GM18861 (cell line): ENCODE results near the gene MTHFD2L.
"Not testable (repeated sequence)": the region's sequence is repeated elsewhere in the genome, so short reads cannot be mapped to it uniquely, and the experiment has no call there.

ENCODE experiments used
- ATAC-seq: cut with Tn5 transposase; IDR thresholded peaks from one replicate; pipeline ENCODE4 v1.9.1; 2021; ENCODE audit not compliant: unreplicated experiment

The MTHFD2L gene

DNA sequence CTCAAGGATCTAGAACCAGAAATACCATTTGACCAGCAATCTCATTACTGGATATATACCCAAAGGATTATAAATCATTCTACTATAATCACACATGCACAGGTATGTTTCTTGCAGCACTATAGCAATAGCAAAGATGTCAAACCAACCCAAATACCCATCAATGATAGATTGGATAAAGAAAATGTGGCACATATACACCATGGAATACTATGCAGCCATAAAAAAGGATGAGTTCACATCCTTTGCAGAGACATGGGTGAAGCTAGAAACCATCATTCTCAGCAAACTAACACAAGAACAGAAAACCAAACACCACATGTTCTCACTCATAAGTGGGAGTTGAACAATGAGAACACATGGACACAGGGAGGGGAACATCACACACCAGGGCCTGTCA lies 25.7 kb upstream of the MTHFD2L start:
- ATAC-seq, result not testable (repeated sequence)

DNA sequence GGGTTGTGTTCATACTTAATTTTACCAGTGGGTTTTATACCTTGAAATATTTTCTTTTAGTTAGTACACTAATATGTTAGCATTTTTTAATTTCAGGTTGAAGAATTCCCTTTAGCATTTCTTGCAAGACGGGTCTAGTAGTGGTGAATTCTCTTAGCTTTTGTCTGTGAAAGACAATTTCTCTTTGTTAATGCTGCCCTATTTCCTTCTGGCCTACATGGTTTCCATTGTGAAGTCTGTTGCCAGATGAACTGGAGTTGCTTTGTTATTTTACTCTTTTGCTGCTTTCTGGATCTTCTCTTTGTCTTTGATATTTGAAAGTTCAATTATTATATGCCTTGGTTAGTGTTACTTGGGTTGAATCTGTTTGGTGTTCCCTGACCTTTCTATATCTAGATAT lies 25.0 kb upstream of the MTHFD2L start:
- no peak for ATAC-seq

DNA sequence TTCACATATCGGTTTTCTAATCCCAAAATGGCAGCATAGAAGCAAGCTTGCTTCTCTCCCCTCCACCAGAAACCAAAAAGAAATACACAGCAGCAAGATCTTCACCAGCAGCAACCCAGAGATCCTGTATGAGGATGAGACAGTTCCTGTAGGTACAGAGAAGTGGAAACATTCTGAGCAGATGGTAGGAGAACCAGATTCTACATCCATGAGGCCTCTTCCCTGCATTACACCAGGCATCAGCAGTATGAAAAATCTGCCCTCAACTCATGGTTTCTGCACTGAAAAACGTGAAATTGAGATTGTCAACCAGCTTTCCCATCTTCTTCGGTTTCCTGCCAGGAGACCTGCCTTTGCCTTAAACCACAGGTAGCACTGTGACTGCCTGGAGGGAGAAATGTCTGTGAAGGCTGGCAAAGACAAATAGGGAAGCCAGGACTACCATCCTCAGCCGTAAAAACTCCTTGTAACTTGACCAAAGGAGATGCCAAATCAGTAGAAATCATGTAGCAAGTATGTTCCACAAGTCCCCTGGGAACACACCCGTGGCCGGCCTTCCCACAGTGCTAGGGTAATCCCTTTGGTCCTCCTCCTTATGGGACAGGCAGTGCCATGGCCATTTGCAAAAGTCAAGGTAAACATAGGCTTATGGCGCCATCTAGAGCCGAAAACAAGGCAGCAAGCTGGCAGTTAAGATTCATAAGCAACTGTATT lies 24.0 kb upstream of the MTHFD2L start:
- no peak for ATAC-seq

DNA sequence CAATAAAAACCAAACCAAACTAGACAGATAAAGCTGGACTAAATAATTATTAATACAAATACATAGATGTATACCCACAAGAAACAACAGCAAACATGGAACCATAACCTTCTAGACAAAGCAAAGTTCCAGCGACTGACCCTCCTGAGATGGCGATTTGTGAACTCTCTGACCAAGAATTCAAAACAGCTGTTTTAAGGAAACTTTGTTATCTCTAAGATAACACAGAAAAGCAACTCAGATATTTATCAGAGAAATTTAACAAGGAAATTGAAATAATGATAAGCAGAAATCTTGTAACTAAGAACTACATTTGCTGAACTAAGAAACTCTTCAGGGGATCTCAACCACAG lies 23.4 kb upstream of the MTHFD2L start:
- no peak for ATAC-seq

DNA sequence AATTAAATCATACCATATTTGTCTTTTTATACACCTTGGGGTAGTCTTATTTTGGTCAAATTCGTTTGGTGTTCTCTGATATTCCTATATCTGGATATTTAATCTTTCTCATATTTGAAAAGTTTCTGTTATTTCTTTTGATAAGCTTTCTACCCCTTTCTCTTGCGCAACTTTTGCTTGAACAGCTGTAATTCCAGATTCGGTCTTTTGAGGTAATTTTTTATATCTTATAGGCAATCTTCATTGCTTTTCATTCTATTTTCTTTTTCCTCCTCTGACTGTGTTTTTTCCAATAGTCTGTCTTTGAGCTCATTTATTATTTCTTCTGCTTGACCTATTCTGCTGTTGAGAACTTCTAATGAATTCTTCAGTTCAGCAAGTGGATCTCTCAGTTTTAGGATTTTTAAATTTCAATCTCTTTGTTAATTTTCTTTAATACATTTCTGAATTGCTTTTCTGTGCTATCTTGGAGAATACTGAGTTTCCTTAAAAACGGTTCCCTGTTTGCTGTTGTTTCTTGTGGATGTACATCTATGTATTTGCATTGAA lies 11.3 kb upstream of the MTHFD2L start:
- ATAC-seq, result no peak

DNA sequence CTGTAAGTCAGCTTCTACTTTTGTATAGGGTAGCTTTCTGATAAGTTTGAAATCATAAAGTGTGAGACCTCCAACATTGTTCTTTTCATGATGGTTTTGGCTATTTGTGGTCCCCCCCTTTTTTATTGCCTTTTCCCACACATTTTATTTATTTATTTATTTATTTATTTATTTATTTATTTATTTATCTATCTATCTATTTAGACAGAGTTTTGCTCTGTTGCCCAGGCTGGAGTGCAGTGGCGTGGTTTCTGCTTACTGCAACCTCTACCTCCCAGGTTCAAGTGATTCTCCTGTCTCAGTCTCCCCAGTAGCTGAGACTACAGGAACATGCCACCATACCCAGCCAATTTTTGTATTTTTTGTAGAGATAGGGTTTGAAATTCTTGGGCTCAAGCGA lies 9.7 kb upstream of the MTHFD2L start:
- no peak for ATAC-seq

DNA sequence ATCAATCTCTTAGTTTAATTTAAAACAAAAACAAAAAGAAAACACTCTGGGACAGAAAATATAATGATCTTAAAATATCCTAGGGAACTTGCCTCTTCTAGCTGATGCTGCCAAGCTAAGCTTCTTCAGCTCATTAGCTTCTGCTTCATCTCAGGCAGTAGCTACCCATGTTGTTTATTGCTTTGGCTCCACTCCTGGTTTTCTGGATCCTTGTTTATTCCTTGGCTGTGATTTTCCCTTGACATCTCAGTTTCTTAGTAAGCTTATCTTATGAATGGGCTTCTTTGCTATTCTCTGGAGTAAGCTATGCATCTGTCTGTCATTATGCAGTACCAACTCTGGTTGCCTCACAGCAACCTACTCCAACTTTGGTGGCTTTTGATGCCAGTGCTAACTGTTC lies 5.1 kb upstream of the MTHFD2L start:
- ATAC-seq, result no peak

DNA sequence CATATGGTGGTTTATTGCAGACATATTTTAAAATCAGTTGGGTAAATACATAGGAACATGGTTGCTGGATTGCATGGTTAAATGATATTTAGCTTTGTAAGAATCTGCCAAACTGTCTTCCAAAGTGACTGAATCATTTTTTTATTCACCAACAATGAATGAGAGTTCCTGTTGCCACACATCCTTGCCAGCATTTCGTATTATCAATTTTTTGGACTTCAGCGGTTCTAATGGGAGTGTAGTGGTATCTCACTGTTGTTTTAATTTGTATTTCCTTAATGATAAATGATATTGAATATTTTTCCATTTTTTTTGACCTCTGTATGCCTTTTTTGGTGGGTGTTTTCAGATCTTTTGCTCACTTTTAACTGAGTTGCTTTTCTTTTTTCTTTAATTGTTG lies 1.4 kb upstream of the MTHFD2L start:
- no peak for ATAC-seq

DNA sequence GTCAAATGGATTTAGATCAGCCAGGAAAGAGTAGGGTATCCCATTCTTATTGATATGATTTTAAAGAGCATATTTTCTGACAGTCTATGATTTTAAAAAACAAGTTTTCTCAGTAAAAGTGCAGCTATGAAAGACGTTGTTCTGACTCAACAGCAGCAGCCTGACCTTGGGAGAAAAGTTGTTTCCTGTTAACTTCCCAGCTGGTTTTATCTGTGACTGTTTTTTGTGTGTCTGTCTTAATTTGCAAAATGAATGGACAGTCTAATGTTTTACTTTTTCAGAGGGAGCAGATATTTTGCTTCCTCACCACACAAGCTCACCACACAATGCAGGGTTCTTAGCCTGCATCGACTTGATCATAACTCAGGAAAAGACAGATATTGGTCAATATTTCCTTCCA lies 764 bp upstream of the MTHFD2L start:
- no peak for ATAC-seq

DNA sequence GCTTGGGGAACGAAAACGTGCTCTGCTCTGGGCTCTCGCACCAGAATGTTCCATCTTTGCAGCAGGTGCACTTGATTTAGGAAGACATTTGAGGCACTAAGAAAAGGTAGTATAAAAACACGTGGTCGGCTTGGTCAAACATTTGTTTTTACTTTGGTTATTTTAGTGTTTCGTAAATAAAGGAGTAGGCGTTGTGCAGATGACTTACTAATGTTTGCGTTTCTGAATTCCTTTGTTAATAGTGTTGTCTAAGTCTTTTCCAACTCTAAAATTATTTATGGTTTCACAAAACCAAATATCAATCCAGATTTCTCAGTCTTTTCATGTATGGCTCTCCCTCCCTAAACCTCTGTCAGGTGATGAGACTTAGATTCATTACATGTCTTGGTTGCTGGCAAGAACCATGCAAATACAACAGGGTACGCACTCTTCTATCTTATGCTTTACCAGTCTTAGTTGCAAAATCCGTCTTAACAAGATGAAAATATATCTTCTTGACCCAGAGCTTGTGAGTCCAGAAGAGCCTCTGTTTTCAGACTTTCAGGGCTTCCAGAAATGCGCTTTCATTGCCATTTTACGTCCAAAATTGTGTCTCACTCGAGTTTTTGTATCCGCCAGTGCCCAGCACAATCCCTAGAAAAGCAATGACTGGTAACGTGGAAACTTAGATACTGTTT lies 686 bp downstream of the MTHFD2L start:
- no peak for ATAC-seq

DNA sequence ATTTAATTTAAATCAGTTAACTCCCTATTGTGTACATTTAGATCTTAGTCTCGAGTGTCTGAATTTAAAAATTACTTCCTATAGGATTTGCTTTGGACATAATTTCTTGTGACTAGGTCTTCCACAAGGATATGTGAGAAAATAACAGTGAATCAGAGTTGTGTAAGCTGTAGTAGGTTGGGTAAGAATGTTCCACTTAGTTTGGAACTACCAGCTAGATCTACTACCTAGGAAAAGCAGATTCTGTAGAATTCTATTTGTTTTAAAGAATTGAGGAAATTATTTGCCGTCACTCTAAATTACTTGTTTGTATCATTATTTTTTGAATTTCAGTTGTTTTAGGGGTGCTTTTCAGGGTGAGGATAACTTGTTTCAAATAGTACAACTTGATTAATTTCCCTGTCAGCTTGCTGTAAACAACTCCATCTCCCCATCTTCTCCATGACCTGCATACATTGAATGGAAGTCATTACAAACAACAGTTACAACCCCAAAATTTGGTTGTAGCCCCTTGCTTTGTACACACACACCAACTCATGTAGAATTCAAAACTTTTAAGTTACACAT lies 1.3 kb downstream of the MTHFD2L start:
- ATAC-seq, result no peak

DNA sequence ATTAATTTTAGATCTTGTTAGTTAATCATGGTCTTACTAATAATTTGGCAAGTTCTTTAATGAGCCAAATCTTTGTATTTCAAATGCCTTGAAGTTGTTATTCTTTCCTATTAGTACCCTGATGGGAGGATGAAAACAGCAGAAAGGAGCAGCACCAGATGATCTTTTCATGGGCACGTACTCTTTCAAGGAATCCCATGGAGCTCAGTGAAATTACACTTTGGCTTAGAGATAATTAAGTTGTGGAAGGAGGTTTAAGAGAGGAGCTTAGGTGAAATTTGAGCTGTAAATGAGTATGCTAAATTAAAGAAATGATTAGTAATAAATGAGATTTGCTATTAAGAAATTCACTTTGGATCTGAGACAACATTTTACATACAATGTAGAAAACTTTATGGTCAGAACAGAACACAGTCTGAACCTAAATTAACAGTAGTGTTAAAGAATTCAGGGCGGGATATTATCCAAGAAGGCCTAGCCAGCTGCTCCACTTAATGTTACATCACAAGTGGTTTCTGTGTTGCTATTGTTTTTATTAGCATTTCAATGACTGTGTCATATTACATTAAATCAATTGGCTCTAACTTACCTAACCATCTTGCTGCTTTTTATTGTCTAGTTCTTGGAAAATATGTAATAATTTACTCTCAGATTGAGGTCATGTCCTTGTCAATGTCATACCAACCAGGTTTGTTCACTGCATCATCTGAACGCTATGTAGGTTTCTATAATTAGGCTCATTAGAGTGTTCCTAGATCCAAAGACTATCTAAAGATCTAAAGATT lies 3.9 kb downstream of the MTHFD2L start:
- ATAC-seq, result no peak

DNA sequence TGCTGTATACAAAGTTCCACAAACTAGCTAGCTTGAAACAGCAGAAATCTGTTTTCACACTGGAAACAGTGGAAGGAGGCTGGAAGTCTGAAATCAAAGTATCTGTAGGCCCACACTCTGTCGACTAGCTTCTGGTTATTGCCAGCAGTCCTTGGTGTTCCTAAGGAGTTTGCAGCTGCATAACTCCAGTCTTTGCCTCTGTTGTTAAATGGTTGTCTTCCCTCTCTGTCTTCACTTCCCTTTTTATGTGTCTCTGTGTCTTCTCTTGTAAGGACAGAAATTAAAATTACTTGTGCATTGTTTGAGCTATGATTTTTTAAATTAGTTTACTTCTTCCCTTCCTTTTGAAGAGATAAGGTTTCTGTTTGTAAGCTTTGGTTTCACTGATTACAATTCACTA lies 8.2 kb downstream of the MTHFD2L start:
- no peak for ATAC-seq

DNA sequence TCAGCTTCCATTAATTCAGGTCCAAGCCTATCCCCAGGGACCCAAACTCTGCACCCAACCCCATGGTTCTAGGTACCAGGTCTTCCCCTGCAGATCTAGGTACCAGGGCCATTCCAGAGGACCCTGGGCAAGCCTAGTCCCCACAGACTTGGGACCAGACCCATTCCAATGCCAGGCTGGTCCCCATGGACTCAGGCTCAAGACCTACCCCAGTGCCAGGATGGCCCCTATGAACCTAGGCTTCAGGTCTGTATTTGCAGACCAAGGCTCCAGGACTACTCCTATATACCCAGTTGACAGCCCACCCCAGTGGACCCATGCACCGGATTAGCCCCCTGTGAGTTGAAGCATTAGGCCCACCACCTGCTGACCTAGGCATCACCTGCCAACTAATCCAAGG lies 8.9 kb downstream of the MTHFD2L start:
- ATAC-seq, result no peak

DNA sequence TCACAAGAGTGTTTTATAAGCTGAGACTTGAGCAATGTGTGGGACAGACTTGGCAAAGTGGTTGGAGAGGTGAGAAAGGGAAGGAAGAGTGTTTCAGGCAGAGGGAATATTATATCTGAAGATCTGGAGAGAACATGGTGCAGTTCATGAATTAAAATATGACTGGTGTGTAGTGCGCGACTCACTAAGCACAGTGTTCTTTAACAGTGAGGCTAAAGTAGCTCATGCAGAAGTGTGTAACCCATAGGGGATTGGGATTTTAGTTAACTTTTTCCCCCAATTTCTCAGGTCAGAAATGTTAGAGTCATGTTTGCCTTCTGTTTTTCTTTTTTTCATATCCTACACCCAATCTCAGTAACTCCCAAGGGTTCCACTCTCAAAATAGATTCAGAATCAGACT lies 9.7 kb downstream of the MTHFD2L start:
- ATAC-seq, result no peak

DNA sequence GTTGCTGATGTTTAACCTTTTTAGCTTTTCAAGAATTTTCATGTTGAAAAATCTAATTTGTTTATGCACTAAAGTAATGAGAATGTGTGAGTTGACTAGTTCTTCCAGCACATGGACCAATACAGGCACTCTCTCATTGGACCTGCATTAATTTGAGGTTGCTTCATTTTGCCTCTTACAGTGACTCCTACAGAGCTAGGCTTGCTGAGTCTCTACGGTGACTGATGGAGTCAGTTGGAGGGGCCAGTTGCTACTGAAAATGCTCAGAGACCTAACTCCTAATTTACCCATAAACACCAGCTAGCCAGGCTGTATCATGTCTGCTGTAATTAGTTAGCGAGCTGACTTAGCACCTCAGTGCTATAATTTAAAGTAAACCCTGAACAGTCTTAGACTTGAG lies 10.9 kb downstream of the MTHFD2L start:
- ATAC-seq, result no peak

DNA sequence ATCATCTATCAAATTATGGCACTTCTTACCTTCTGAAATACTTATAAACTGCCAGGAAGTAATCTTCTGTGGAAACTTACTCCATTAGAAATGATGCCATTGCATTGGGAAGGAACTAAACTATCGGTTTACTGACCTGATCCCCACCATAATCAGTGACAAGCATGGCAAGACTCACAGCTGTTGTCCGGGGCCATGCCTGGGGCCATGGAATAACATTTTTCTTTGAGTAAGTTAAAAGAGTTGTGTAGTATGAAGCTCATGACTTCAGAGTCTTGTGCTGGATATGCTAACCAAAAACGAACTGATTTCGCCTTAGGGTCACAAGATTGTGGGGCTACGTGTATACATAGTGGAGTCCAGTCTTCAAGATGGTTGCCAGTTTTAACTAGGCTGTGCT lies 15.4 kb downstream of the MTHFD2L start:
- ATAC-seq, result no peak

DNA sequence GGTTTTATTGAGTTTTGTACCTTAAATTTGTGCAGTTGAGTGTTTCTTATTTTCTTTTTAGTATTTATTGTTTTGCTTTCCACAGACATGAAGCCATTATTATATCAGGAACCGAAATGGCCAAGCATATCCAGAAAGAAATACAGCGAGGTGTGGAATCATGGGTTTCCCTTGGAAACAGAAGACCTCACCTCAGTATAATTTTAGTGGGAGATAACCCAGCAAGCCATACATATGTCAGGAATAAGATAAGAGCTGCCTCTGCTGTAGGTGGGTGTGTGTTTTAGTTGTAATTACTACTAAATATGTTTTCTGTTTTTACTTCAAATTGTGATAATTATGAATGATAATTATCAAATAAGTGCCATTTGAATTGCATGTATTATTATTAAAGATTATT lies 16.5 kb downstream of the MTHFD2L start:
- ATAC-seq, result no peak

DNA sequence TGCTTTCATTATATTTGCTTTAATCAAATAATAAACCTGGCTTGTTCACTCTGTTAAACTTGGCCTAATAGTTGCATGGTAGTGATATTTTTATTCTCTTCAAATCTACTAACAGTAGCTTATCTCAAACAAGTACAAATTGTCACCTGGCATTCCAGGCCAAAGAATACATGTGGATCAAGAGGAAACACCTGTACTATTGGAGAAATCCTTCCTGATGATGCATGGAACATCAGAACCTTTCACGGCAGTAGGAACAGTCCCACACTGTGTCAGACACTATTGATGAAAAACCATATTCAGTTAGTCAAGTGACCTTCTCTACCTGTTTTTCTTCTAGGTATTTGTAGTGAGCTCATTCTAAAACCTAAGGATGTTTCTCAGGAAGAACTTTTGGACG lies 17.0 kb downstream of the MTHFD2L start:
- no peak for ATAC-seq

DNA sequence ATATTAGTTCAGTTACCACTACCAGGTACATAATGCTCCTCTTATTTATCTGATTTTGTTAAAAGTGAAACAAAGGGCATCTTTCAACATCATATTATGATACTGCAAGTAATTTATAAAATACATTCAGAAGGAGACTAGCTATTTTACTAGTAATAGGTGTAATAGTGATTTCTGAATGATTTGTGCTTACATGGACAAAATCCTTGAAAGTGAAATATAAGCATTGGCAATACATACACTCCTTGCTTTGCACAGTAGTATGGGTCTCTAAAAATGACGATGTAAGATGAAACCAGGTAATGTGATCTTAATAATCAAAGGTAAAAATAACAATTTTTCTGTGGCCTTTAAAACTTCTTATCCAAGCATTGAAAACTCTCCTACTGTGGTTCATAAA lies 17.5 kb downstream of the MTHFD2L start:
- no peak for ATAC-seq

DNA sequence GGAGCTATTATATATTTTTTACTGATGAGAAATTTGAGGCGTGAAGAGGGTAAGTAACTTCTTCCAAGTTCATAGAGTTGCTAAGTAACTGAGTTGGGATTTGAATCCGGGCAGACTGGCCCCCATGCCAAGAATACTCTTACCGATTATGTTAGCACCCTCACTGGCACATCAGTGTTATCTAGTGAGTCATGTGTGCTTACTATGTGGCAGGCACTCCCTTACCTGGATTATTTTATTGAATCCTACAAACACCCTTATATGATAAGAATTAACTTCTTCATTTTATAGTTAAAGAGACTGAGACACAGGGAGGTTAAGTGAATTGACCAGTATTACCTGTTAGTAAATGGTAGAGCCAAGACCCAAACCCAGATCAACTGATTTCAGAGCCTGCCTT lies 20.9 kb downstream of the MTHFD2L start:
- ATAC-seq, result no peak

DNA sequence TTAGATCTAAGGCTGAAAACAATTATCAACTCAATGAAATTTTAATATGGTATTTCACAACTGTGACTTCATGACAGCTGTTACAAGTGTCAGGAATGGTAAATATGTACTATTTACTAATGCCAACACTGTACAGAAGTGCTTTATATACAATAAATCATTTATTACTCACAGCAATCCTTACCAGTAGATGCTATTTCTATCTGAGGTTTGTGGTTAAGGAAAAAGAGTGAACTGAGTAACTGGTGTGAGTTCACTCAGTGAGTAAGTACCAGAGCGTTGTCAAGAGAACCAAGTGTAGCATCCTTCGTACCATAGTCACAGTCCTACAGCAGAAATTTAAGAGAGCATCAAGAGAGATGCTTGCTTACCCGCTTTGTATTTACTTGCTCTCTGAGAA lies 23.3 kb downstream of the MTHFD2L start:
- no peak for ATAC-seq
